Measurements from ENCODE around the gene OPN1MW2.
"Not testable (repeated sequence)": the region's sequence is repeated elsewhere in the genome, so short reads cannot be mapped to it uniquely, and the experiment has no call there.

DNA sequence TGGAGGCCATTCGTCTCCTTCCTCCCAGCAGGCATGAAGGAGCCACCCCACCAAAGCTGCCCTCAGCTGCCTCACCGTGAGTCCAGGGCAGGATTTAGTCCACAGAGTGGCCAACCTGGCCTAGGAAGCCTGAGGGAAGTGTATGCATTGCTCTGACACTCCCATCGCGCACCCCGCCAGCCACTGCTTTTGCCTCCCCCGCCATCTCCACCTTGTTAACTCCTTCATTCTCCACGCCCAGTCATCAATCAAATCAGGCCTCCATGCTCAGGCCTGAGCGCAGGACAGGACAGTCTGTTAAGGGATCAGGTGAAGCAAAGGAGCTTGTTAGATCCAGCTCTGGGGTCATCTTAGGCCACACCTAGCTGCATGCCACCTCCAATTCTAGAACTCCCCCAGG lies 26.7 kb upstream of the OPN1MW2 start:
- not testable (repeated sequence) for TF ChIP-seq POLR2A, CTCF (IDR thresholded peaks at IDR 0.05)

All from heart left ventricle (tissue), 13 donors.